ENCODE measurements around the gene APBA3.

Gene APBA3

DNA sequence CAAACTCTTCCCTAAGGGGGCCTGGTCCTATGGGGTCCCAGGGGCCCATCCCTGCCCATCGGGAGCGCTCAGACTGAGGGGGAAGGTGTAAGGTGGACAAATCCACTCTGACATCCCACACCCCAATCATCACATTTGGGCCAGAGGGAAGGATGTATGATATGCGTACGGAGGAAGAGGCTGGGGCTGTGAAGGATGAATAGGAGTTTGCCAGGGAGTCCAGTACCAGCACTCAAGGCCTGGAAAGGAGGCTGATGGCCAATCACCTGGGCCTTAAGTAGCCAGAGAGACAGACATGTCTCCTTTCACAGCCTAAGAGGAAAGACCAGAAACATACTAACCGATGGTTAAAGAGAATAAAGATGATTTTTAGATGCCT lies 38.4 kb downstream of the APBA3 start:
- no peak for TF ChIP-seq POLR2AphosphoS5 (IDR thresholded peaks at IDR 0.05; ENCODE audit: low read depth)
- no peak for TF ChIP-seq GABPA (IDR thresholded peaks at IDR 0.05; ENCODE audit: low read depth)
- TF ChIP-seq SPI1 (IDR thresholded peaks at IDR 0.05; ENCODE audit: borderline replicate concordance, low read depth): no peak
- TF ChIP-seq, protein P1, sequence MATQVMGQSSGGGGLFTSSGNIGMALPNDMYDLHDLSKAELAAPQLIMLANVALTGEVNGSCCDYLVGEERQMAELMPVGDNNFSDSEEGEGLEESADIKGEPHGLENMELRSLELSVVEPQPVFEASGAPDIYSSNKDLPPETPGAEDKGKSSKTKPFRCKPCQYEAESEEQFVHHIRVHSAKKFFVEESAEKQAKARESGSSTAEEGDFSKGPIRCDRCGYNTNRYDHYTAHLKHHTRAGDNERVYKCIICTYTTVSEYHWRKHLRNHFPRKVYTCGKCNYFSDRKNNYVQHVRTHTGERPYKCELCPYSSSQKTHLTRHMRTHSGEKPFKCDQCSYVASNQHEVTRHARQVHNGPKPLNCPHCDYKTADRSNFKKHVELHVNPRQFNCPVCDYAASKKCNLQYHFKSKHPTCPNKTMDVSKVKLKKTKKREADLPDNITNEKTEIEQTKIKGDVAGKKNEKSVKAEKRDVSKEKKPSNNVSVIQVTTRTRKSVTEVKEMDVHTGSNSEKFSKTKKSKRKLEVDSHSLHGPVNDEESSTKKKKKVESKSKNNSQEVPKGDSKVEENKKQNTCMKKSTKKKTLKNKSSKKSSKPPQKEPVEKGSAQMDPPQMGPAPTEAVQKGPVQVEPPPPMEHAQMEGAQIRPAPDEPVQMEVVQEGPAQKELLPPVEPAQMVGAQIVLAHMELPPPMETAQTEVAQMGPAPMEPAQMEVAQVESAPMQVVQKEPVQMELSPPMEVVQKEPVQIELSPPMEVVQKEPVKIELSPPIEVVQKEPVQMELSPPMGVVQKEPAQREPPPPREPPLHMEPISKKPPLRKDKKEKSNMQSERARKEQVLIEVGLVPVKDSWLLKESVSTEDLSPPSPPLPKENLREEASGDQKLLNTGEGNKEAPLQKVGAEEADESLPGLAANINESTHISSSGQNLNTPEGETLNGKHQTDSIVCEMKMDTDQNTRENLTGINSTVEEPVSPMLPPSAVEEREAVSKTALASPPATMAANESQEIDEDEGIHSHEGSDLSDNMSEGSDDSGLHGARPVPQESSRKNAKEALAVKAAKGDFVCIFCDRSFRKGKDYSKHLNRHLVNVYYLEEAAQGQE (IDR thresholded peaks at IDR 0.05; ENCODE audit: insufficient replicate concordance, low read depth): no peak
- TF ChIP-seq, protein P2, sequence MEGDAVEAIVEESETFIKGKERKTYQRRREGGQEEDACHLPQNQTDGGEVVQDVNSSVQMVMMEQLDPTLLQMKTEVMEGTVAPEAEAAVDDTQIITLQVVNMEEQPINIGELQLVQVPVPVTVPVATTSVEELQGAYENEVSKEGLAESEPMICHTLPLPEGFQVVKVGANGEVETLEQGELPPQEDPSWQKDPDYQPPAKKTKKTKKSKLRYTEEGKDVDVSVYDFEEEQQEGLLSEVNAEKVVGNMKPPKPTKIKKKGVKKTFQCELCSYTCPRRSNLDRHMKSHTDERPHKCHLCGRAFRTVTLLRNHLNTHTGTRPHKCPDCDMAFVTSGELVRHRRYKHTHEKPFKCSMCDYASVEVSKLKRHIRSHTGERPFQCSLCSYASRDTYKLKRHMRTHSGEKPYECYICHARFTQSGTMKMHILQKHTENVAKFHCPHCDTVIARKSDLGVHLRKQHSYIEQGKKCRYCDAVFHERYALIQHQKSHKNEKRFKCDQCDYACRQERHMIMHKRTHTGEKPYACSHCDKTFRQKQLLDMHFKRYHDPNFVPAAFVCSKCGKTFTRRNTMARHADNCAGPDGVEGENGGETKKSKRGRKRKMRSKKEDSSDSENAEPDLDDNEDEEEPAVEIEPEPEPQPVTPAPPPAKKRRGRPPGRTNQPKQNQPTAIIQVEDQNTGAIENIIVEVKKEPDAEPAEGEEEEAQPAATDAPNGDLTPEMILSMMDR (IDR thresholded peaks at IDR 0.05; ENCODE audit: insufficient read depth, low read length): no peak
- Histone ChIP-seq H3K27ac (replicated peaks) (no peak overlapping the region), H3K27me3 (ENCODE audit: insufficient read depth, poor library complexity, severe bottlenecking) (peaks cover 35% of the 10 kb centered on the region), H3K4me3 (replicated peaks; ENCODE audit: insufficient read depth, low read length) (no peak overlapping the region)
- DNase-seq (ENCODE audit: low read depth in 1 of 2, low spot score in 1 of 2): no peak

DNA sequence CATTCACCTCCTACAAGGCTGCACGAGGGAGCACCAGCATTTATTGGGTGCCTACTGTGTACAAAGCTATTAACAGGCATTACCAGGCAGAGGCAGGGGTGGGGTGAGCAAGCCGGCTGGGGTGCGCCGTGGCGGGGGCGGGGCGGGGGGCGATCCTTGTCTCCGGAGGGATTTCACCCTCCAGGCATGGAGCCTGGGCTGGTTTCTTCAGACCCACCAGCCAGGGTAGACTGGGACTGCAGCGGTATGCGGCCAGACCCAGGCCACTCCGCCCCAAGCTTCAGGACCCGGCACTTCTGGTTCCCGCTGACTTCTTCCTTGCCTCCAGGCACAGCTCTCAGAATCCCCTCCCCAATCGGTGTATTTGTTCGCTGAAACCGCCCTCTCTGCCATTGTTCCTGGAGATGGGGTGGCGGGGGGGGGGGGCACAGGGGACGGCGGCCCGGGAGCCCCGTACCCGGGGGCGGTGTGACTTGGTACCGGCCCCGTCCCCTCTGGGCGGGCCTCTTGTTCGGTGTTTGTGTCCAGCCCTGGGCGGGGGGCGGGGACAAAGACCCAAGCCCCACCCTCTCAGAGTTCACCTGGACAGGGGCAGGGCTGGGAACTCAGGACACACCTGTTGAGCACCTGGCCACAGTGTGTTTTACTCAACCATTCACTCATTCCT lies 38.9 kb downstream of the APBA3 start:
- H3K4me3 ChIP-seq (replicated peaks; ENCODE audit: insufficient read depth, low read length): no peak overlapping the region
- H3K27me3 ChIP-seq (ENCODE audit: insufficient read depth, poor library complexity, severe bottlenecking): peaks cover 35% of the 10 kb centered on the region
- H3K27ac ChIP-seq (replicated peaks): no peak overlapping the region
- no peak for TF ChIP-seq SPI1 (IDR thresholded peaks at IDR 0.05; ENCODE audit: borderline replicate concordance, low read depth)
- no peak for TF ChIP-seq POLR2AphosphoS5 (IDR thresholded peaks at IDR 0.05; ENCODE audit: low read depth)
- TF ChIP-seq, protein P1 (IDR thresholded peaks at IDR 0.05; ENCODE audit: insufficient replicate concordance, low read depth): no peak
- TF ChIP-seq, protein P2 (IDR thresholded peaks at IDR 0.05; ENCODE audit: insufficient read depth, low read length): no peak
- TF ChIP-seq GABPA (IDR thresholded peaks at IDR 0.05; ENCODE audit: low read depth): no peak
- no peak for DNase-seq (ENCODE audit: low read depth in 1 of 2, low spot score in 1 of 2)

DNA sequence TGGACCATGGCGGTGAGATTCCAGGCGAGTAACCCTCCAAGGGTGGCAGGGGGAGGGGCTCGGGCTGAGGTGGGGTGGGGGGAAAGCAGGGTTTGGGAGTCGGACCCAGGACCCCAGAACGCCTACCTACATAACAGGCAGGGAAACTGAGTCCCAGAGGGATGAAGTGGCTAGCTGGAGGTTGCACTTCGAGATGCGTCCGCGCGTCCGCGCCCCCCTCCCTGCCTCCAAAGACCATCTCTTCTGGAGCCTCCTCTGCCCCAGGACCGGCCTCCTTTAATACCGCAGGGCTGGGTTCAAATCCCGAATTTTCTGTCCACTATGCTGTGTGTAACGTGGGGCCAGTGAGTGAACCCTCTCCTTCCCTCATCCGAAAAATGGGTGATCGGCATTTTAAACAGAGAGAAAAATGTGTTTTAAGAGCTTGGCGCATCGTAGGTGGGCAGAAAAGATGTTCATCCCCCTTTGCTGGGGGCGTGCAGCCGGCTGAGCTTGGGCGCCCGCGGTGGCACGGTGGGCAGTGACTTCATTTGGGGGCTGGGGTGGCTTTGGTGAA lies 39.5 kb downstream of the APBA3 start:
- DNase-seq (ENCODE audit: low read depth in 1 of 2, low spot score in 1 of 2): no peak
- TF ChIP-seq, protein P1 (IDR thresholded peaks at IDR 0.05; ENCODE audit: insufficient replicate concordance, low read depth): no peak
- TF ChIP-seq POLR2AphosphoS5 (IDR thresholded peaks at IDR 0.05; ENCODE audit: low read depth) (no peak), SPI1 (IDR thresholded peaks at IDR 0.05; ENCODE audit: borderline replicate concordance, low read depth) (no peak), GABPA (IDR thresholded peaks at IDR 0.05; ENCODE audit: low read depth) (no peak)
- TF ChIP-seq, protein P2 (IDR thresholded peaks at IDR 0.05; ENCODE audit: insufficient read depth, low read length): no peak
- no peak overlapping the region for H3K27ac ChIP-seq (replicated peaks)
- H3K4me3 ChIP-seq (replicated peaks; ENCODE audit: insufficient read depth, low read length): no peak overlapping the region
- H3K27me3 ChIP-seq (ENCODE audit: insufficient read depth, poor library complexity, severe bottlenecking): peaks cover 35% of the 10 kb centered on the region

All from HL-60 (cell line).